HG03139 (cell line): ENCODE results near the gene OR6C1.
"Not testable (repeated sequence)": the region's sequence is repeated elsewhere in the genome, so short reads cannot be mapped to it uniquely, and the experiment has no call there.

Source experiments
- ATAC-seq: cut with Tn5 transposase; IDR thresholded peaks from one replicate; pipeline ENCODE4 v1.9.1; 2021; ENCODE audit not compliant: unreplicated experiment

OR6C1 gene

DNA sequence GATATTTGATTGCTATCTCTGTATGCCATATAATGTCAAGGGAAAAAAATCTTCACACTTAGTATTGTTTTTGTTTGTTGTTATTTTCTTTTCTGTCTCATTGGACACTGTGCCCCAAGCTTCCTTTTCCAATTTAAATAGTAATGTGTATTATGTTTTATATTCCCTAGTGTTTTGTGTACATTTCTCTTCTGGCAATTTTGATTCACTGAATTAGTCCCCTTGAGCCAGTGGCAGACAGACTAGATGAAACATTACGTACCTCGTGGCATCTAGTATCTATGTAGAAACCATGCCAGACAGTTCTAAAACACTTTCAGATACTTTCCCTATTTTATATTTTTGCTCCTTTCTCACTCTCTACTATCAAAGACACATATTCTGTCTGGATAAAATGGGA is at the start of gene OR6C1:
OR6C1 (plus strand) TSS at position 301 of the 400 bp plus-strand sequence. CDS start 6,257 bp downstream, outside the sequence.
- ATAC-seq: no peak

DNA sequence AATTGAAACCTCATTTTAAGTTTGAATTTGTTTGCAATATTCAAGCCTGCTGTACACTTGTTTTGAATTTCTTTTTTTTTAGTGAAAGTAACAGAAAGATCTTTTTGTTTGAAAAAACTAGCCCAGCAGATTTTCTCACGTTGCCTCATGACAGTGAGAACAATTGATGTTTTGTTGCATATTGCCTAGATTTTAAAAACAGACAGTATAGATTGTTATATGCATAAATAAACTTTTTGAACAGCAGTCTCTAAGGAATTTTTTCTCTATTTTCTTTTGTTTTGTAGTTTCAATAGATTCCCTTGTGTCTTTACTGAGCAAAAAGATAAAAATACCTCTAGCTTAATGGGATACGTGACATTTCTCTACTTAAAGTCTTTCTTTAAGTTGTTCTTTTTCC is 33.2 kb upstream of the OR6C1 start:
- ATAC-seq: no peak

DNA sequence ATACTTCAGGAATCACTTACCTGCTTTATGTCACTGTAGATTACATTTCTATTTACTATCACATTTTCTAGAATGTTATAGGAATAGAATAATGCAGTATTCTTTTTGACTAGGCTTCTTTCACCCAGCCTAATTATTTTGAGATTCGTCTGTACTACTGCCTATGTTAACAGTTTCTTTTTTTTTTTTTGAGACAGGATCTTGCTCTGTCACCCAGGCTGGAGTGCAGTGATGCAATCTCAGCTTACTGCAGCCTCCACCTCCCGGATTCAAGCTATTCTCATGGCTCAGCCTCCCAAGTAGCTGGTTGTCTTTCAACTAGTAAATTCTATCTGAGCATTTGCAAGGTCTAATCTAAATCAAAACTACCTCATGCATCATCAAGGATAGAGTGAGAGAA is 24.1 kb upstream of the OR6C1 start:
- no peak for ATAC-seq

DNA sequence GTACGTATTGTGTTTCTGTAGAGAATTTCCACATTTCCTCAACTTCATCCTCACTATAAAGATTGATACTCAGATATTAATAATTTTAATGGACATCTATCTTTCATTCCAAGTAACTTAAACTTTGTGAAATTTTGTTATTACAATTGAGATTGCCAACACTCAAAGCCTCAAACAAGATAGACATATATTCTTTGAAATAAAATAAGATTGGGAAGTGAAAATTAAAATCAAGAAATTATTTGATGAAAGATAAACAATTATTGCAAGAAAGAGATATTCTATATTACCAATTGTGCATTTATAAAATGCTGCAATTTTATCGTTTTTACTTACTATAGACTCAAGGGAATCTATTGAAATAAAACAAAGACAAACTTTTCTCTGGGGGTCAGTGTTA is 17.7 kb upstream of the OR6C1 start, which contains the start of gene OR6C6:
OR6C6 (minus strand) TSS at position 101 of the 400 bp plus-strand sequence. CDS start 1,337 bp downstream, outside the sequence.
- no peak for ATAC-seq

DNA sequence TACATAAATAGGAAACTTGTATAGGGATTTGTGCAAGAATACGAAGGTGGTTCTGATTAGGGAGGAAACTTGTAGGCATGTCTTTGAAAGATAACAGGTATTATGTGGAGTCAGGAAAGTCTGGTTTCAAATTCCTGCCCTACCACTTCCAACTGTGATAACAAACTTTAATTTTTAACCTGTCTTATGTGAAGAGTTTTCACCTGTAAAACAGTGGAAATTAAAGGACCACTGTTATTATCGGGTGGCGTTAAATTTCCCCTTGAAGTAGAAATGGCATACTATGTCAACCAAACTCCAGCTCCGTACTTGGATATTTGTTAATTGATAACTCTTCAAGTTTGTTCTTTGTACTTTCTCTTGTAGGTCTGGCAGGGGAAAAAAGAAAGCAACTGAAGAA is 6.1 kb downstream of the OR6C1 start:
- ATAC-seq: no peak

DNA sequence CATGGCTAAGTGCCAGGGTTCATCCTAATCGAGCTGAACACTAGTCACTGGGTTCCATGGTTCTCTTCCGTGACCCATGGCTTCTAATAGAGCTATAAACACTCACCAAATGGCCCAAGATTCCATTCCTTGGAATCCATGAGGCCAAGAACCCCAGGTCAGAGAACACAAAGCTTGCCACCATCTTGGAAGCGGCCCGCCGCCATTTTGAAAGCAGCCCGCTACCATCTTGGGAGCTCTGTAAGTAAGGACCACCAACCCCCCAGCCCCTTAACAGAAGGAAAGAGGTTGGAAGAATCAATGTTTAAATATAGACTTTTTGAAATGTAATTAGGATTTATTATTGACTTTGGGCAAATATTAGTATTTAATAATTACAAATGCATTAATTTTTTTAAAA is 11.7 kb downstream of the OR6C1 start:
- not testable (repeated sequence) for ATAC-seq

DNA sequence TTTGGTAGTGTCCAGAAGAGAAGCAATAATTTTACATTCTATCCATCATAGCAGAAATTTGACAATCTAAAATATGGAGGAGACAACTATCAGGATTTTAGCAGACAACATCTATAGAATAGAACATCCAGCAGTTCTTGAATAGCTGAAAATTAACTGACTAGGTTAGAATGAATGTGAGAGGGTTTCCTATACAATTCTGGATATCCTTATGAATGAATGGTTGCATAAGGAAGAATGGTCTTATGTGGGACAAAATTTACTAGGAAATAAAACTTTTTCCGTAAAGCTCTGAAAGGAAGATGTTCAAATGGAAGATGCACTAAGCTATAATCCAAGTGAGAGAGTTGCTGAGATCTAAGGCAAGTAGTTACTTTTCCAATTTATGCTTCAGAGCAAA is 16.3 kb downstream of the OR6C1 start, which contains the start of gene OR6C3:
OR6C3 (plus strand) TSS at position 301 of the 400 bp plus-strand sequence. CDS start 955 bp downstream, outside the sequence.
- ATAC-seq: no peak

DNA sequence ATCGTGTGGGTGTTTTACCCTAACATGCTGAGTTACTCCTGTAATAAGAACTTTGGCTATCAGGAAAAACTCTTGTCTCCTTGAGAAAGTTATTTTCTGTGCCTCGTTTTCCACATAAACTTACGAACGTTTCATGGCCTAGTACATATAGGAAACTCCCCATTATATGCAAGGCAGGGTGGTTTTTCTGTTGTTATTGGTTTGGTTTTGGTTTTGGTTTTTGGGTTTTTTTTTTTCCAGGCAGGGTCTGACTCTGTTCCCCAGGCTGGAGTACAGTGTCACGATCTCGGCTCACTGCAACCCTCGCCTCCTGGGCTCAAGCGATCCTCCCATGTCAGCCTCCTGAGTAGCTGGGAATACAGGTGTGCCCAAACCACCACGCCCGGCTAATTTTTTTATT is 21.9 kb downstream of the OR6C1 start:
- no peak for ATAC-seq

DNA sequence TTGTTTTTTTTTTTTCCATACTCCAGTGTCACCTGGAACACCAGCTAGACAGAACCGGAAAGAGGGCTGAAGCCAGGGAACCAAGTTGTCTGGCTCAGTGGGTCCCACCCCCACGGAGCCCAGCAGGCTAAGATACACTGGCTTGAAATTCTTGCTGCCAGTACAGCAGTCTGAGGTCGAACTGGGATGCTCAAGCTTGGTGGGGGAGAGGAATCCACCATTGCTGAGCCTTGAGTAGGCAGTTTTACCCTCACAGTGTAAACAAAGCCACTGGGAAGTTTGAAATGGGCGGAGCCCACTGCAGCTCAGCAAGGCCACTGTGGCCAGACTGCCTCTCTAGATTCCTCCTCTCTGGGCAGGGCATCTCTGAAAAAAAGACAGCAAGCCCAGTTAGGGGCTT is 41.2 kb downstream of the OR6C1 start:
- not testable (repeated sequence) for ATAC-seq

DNA sequence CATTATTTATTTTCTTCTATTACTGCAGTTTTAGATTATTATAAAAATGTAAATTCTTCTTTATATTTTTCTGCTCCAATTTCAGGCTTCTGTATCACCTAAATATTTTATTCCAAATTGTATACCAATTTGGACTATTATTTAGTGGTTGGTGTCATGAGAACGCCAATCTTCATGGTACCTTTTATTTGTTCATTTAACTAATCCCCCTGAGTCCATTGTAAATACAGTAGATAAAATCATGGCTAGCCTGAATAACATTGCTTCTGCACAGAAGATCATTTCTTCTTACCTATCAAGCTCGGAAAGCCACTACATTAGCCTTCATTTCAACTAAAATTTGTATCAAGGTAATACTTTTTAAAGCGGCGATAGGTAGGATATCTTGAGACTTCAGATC is 48.5 kb downstream of the OR6C1 start, which contains the start of gene OR6C75:
OR6C75 (plus strand) TSS at position 301 of the 400 bp plus-strand sequence. CDS start 2,136 bp downstream, outside the sequence.
- no peak for ATAC-seq

DNA sequence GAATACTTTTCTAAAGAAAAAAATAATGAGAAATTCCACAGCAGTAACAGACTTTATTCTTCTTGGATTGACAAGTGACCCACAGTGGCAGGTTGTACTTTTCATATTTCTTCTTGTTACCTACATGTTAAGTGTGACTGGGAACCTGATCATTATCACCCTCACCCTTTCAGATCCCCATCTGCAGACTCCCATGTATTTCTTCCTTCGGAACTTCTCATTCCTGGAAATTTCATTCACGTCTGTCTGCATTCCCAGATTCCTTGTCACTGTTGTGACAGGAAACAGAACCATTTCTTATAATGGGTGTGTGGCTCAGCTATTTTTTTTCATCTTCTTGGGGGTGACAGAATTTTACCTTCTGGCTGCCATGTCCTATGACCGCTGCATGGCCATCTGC is 50.9 kb downstream of the OR6C1 start:
- no peak for ATAC-seq
